WTC11 (cell line): Measurements from ENCODE around the gene AKIRIN2. TPM values are rescaled to one million over a fixed set of nuclear protein-coding genes. Genes with fewer than 3 reads are reported as not detected.
"Not testable (repeated sequence)": the region's sequence is repeated elsewhere in the genome, so short reads cannot be mapped to it uniquely, and the experiment has no call there.

Experiments
- ATAC-seq: fragments of 200-7000 bp; cut with Tn5 transposase; 2 replicates; pipeline ENCODE4 v1.10.0; 2021; ENCODE audit warnings: mild to moderate bottlenecking, moderate library complexity
- CTCF ChIA-PET: fragments of 300-600 bp; sonication (Branson Sonifier 250); formaldehyde crosslinking; loops from one replicate; lab custom pipeline; 2021; ENCODE audit warnings: antibody characterized with exemption; lab: Charles Lee
- POLR2A ChIA-PET: fragments of 350-600 bp; sonication (Branson Sonifier 250); formaldehyde crosslinking; loops from one replicate; lab custom pipeline; 2021; ENCODE audit warnings: antibody characterized with exemption; lab: Charles Lee
- DNase-seq: peaks from one replicate; pipeline ENCODE4 v3.0.0; 2021; ENCODE audit warnings: low spot score
- H3K27ac Mint-ChIP-seq: 2 replicates; pipeline ENCODE4 v1.8.0; 2021; ENCODE audit warnings: mixed read lengths
- H3K27me3 Mint-ChIP-seq: 2 replicates; pipeline ENCODE4 v1.8.0; 2021; ENCODE audit warnings: low read depth, mild to moderate bottlenecking, moderate library complexity, mixed read lengths
- H3K36me3 Mint-ChIP-seq: 2 replicates; pipeline ENCODE4 v1.8.0; 2021; ENCODE audit warnings: mixed read lengths
- H3K4me1 Mint-ChIP-seq: 2 replicates; pipeline ENCODE4 v1.8.0; 2022; ENCODE audit warnings: mixed read lengths
- H3K4me3 Mint-ChIP-seq: 2 replicates; pipeline ENCODE4 v1.8.0; 2021; ENCODE audit warnings: mild to moderate bottlenecking, moderate library complexity, mixed read lengths
- H3K9me3 Mint-ChIP-seq: 2 replicates; pipeline ENCODE4 v1.8.0; 2021; ENCODE audit warnings: mixed read lengths
- ATF1 ChIP-seq: sonication (generic); formaldehyde crosslinking; IDR thresholded peaks from 2 replicates; pipeline ENCODE4 v1.8.1; 2023; ENCODE audit warnings: mild to moderate bottlenecking, moderate library complexity, missing genetic modification reagents
- ATF2 ChIP-seq: sonication (generic); formaldehyde crosslinking; IDR thresholded peaks from 2 replicates; pipeline ENCODE4 v1.8.1; 2022; ENCODE audit warnings: low read depth, missing genetic modification reagents, borderline replicate concordance
- ATF3 ChIP-seq: sonication (generic); formaldehyde crosslinking; conservative IDR thresholded peaks from 2 replicates; pipeline ENCODE4 v1.8.1; 2022; ENCODE audit warnings: mild to moderate bottlenecking, missing genetic modification reagents
- IRF2 ChIP-seq: sonication (generic); formaldehyde crosslinking; IDR thresholded peaks from 2 replicates; pipeline ENCODE4 v1.8.0; 2022; ENCODE audit warnings: low read depth, missing genetic modification reagents, borderline replicate concordance
- KAT7 ChIP-seq: sonication (generic); formaldehyde crosslinking; IDR thresholded peaks from 2 replicates; pipeline ENCODE4 v1.8.1; 2023; ENCODE audit warnings: missing genetic modification reagents, mild to moderate bottlenecking, borderline replicate concordance
- MAX ChIP-seq: sonication (generic); formaldehyde crosslinking; IDR thresholded peaks from 2 replicates; pipeline ENCODE4 v1.8.0; 2022; ENCODE audit warnings: mild to moderate bottlenecking, missing genetic modification reagents
- MLX ChIP-seq: sonication (generic); formaldehyde crosslinking; IDR thresholded peaks from 2 replicates; pipeline ENCODE4 v1.8.1; 2023; ENCODE audit warnings: mild to moderate bottlenecking, missing genetic modification reagents, moderate library complexity
- NFATC4 ChIP-seq: fragments of 250-450 bp; sonication (Bioruptor Pico); IDR thresholded peaks from 2 replicates; pipeline ENCODE4 v1.9.0; 2021; ENCODE audit warnings: mild to moderate bottlenecking
- NR2C2 ChIP-seq: sonication (generic); formaldehyde crosslinking; IDR thresholded peaks from 2 replicates; pipeline ENCODE4 v1.8.0; 2022; ENCODE audit warnings: mild to moderate bottlenecking, missing genetic modification reagents
- PREB ChIP-seq: sonication (generic); formaldehyde crosslinking; IDR thresholded peaks from 2 replicates; pipeline ENCODE4 v1.8.1; 2022; ENCODE audit warnings: mild to moderate bottlenecking, missing genetic modification reagents, moderate library complexity, borderline replicate concordance
- SMAD3 ChIP-seq: sonication (generic); formaldehyde crosslinking; IDR thresholded peaks from 2 replicates; pipeline ENCODE4 v1.8.0; 2022; ENCODE audit warnings: missing genetic modification reagents, mild to moderate bottlenecking, borderline replicate concordance
- SP1 ChIP-seq: sonication (generic); formaldehyde crosslinking; conservative IDR thresholded peaks from 2 replicates; pipeline ENCODE4 v1.8.1; 2022; ENCODE audit warnings: missing genetic modification reagents
- TEAD4 ChIP-seq: sonication (generic); formaldehyde crosslinking; IDR thresholded peaks from 2 replicates; pipeline ENCODE4 v1.8.0; 2022; ENCODE audit warnings: mild to moderate bottlenecking, missing genetic modification reagents
- TP53 ChIP-seq: sonication (generic); formaldehyde crosslinking; IDR thresholded peaks from 2 replicates; pipeline ENCODE4 v1.8.1; 2023; ENCODE audit warnings: mild to moderate bottlenecking, missing genetic modification reagents
- ZNF138 ChIP-seq: sonication (generic); formaldehyde crosslinking; conservative IDR thresholded peaks from 2 replicates; pipeline ENCODE4 v1.8.1; 2022; ENCODE audit warnings: mild to moderate bottlenecking, moderate library complexity, missing genetic modification reagents
- total RNA-seq: library from RNA; stranded (reverse); gene quantifications from 3 replicates; pipeline ENCODE4 v1.2.3, GENCODE V29; 2021
- TF ChIP-seq, protein P1 (sequence below): fragments of 250-450 bp; sonication (Bioruptor Pico); IDR thresholded peaks from 2 replicates; pipeline ENCODE4 v1.9.0; 2021; ENCODE audit warnings: mild to moderate bottlenecking, borderline replicate concordance
- TF ChIP-seq, protein P2 (sequence below): sonication (generic); formaldehyde crosslinking; IDR thresholded peaks from 2 replicates; pipeline ENCODE4 v1.8.1; 2022; ENCODE audit warnings: missing genetic modification reagents, borderline replicate concordance
- TF ChIP-seq, protein P3 (sequence below): sonication (generic); formaldehyde crosslinking; IDR thresholded peaks from 2 replicates; pipeline ENCODE4 v1.8.0; 2023; ENCODE audit warnings: missing genetic modification reagents
- TF ChIP-seq, protein P4 (sequence below): fragments of 250-450 bp; sonication (Bioruptor Pico); IDR thresholded peaks from 2 replicates; pipeline ENCODE4 v1.9.0; 2021; ENCODE audit warnings: moderate library complexity, mild to moderate bottlenecking, inconsistent platforms, borderline replicate concordance

Gene AKIRIN2
- total RNA-seq, 1 experiment from 2014 or later, result 90.2 TPM

DNA sequence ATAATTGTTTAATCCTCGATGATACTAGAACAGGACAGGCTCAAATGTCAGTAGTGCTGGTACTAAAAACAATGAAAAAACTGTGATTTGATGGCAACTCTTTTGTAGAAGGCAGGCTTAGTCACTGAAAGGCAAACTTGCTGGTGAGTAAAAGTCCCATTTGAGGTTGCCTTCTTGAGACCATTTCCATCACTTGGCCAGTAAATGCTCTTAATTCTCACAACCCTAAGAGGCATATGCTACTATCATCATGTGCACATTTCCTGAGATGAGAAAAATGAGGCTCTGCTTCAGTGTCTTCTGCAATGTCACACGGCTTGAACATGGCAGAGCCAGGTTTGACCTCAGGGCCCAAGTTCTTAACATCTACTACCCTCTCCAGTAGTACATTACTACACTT, 9.9 kb downstream of the AKIRIN2 start (continued):
- TF ChIP-seq, protein P1, sequence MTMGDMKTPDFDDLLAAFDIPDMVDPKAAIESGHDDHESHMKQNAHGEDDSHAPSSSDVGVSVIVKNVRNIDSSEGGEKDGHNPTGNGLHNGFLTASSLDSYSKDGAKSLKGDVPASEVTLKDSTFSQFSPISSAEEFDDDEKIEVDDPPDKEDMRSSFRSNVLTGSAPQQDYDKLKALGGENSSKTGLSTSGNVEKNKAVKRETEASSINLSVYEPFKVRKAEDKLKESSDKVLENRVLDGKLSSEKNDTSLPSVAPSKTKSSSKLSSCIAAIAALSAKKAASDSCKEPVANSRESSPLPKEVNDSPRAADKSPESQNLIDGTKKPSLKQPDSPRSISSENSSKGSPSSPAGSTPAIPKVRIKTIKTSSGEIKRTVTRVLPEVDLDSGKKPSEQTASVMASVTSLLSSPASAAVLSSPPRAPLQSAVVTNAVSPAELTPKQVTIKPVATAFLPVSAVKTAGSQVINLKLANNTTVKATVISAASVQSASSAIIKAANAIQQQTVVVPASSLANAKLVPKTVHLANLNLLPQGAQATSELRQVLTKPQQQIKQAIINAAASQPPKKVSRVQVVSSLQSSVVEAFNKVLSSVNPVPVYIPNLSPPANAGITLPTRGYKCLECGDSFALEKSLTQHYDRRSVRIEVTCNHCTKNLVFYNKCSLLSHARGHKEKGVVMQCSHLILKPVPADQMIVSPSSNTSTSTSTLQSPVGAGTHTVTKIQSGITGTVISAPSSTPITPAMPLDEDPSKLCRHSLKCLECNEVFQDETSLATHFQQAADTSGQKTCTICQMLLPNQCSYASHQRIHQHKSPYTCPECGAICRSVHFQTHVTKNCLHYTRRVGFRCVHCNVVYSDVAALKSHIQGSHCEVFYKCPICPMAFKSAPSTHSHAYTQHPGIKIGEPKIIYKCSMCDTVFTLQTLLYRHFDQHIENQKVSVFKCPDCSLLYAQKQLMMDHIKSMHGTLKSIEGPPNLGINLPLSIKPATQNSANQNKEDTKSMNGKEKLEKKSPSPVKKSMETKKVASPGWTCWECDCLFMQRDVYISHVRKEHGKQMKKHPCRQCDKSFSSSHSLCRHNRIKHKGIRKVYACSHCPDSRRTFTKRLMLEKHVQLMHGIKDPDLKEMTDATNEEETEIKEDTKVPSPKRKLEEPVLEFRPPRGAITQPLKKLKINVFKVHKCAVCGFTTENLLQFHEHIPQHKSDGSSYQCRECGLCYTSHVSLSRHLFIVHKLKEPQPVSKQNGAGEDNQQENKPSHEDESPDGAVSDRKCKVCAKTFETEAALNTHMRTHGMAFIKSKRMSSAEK (CRISPR knock-in tag), result no peak
- no peak for TF ChIP-seq MAX (CRISPR knock-in tag)
- TF ChIP-seq NR2C2 (CRISPR knock-in tag), result no peak
- no peak for TF ChIP-seq SMAD3 (CRISPR knock-in tag)
- no peak for TF ChIP-seq ZNF138 (CRISPR knock-in tag)
- no peak for TF ChIP-seq ATF2 (CRISPR knock-in tag)
- TF ChIP-seq IRF2 (CRISPR knock-in tag), result no peak
- no peak for TF ChIP-seq SP1
- no peak for TF ChIP-seq PREB
- TF ChIP-seq ATF3 (CRISPR knock-in tag), result no peak
- TF ChIP-seq TP53 (CRISPR knock-in tag), result no peak
- TF ChIP-seq, protein P2, sequence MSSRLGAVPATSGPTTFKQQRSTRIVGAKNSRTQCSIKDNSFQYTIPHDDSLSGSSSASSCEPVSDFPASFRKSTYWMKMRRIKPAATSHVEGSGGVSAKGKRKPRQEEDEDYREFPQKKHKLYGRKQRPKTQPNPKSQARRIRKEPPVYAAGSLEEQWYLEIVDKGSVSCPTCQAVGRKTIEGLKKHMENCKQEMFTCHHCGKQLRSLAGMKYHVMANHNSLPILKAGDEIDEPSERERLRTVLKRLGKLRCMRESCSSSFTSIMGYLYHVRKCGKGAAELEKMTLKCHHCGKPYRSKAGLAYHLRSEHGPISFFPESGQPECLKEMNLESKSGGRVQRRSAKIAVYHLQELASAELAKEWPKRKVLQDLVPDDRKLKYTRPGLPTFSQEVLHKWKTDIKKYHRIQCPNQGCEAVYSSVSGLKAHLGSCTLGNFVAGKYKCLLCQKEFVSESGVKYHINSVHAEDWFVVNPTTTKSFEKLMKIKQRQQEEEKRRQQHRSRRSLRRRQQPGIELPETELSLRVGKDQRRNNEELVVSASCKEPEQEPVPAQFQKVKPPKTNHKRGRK (CRISPR knock-in tag), result no peak

GRCh38 chr6:87690441-87690840, 11.6 kb downstream of the AKIRIN2 start:
- POLR2A ChIA-PET, result no interaction called here
- peak overlapping the region; percentile 16; the same call in 1 of the 2 replicates for H3K4me3 Mint-ChIP-seq
- no peaks in the 10 kb centered on the region; the same call in 1 of the 2 replicates for H3K36me3 Mint-ChIP-seq
- no peak for DNase-seq
- CTCF ChIA-PET, result no interaction called here
- no peaks in the 10 kb centered on the region for H3K9me3 Mint-ChIP-seq
- peak overlapping the region; percentile 87 for H3K27ac Mint-ChIP-seq
- TF ChIP-seq KAT7 (CRISPR knock-in tag) (no peak), ATF1 (CRISPR knock-in tag) (no peak), ATF3 (CRISPR knock-in tag) (no peak), MLX (CRISPR knock-in tag) (no peak), NR2C2 (CRISPR knock-in tag) (no peak), NFATC4 (no peak), TEAD4 (CRISPR knock-in tag) (no peak)
- TF ChIP-seq, protein P3, sequence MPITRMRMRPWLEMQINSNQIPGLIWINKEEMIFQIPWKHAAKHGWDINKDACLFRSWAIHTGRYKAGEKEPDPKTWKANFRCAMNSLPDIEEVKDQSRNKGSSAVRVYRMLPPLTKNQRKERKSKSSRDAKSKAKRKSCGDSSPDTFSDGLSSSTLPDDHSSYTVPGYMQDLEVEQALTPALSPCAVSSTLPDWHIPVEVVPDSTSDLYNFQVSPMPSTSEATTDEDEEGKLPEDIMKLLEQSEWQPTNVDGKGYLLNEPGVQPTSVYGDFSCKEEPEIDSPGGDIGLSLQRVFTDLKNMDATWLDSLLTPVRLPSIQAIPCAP (CRISPR knock-in tag), result no peak
- TF ChIP-seq, protein P4, sequence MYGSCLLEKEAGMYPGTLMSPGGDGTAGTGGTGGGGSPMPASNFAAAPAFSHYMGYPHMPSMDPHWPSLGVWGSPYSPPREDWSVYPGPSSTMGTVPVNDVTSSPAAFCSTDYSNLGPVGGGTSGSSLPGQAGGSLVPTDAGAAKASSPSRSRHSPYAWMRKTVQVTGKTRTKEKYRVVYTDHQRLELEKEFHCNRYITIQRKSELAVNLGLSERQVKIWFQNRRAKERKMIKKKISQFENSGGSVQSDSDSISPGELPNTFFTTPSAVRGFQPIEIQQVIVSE, result no peak
- no peak for ATAC-seq
- peaks cover 87% of the 10 kb centered on the region for H3K4me1 Mint-ChIP-seq
- H3K27me3 Mint-ChIP-seq, result no peaks in the 10 kb centered on the region

GRCh38 chr6:87687893-87688292, 14.1 kb downstream of the AKIRIN2 start:
- H3K9me3 Mint-ChIP-seq, POLR2A ChIA-PET, ATAC-seq, H3K27ac Mint-ChIP-seq, DNase-seq, H3K36me3 Mint-ChIP-seq, H3K4me3 Mint-ChIP-seq, H3K27me3 Mint-ChIP-seq: not testable (repeated sequence)
- CTCF ChIA-PET, result interaction anchor here (0.5 kb wide), 1 partner anchor 597 kb away, joined by 3 read pairs; no protein-coding TSS in a partner anchor
- peaks cover 87% of the 10 kb centered on the region for H3K4me1 Mint-ChIP-seq
